Breast epithelium (tissue), 4 donors: ENCODE data around the gene CYP1B1. TPM values are rescaled to one million over a fixed set of nuclear protein-coding genes. Genes with fewer than 3 reads are reported as not detected.

ENCODE experiments used
- DNase-seq, 2 donors: peaks; one replicate each; pipeline ENCODE4 v3.0.0-alpha.2; 2019; ENCODE audit warnings: low spot score in 2 of 2
- H3K27ac ChIP-seq, 2 donors: fragments of 200-600 bp; sonication (generic) in 1 of 2; one replicate each; pipeline ENCODE4 v1.5.1; 2016 to 2019; ENCODE audit warnings: mild to moderate bottlenecking in 1 of 2
- H3K27me3 ChIP-seq, 2 donors: fragments of 200-600 bp; sonication (generic) in 1 of 2; one replicate each; pipeline versions ENCODE4 v1.5.1 to v1.6.0; 2017 to 2019; ENCODE audit warnings: control low read depth in 1 of 2, mild to moderate bottlenecking in 1 of 2
- H3K36me3 ChIP-seq: fragments of 200-600 bp; one replicate; pipeline ENCODE4 v1.5.1; 2019
- H3K4me1 ChIP-seq, 2 donors: fragments of 200-600 bp; sonication (generic); one replicate each; pipeline ENCODE4 v1.5.1; 2016 to 2019; ENCODE audit warnings: control low read depth in 1 of 2
- H3K4me3 ChIP-seq, 3 donors: fragments of 200-600 bp; sonication (generic); 1 replicate in 2 of 3; 2 replicates in 1 of 3; pipeline ENCODE4 v1.5.1; 2016 to 2019; ENCODE audit warnings: mild to moderate bottlenecking in 3 of 3, moderate library complexity in 2 of 3
- H3K9me3 ChIP-seq, 2 donors: fragments of 200-600 bp; sonication (generic) in 1 of 2; one replicate each; pipeline ENCODE4 v1.5.1; 2016 to 2019; ENCODE audit warnings: control low read depth in 1 of 2
- POLR2A ChIP-seq: fragments of 450-650 bp; IDR thresholded peaks from one replicate; pipeline ENCODE4 v1.6.1; 2016; ENCODE audit warnings: antibody characterized with exemption, mild to moderate bottlenecking, moderate library complexity
- POLR2AphosphoS5 ChIP-seq, 3 donors: sonication (generic); formaldehyde crosslinking; IDR thresholded peaks; one replicate each; pipeline ENCODE4 v1.6.1; 2017; ENCODE audit warnings: antibody characterized with exemption in 3 of 3
- intact Hi-C: fragments of 100-400 bp; cut with DNase I; formaldehyde crosslinking; loops from one replicate; pipeline ENCODE4 v1.15.1; 2023; ENCODE audit warnings: low total_unique reads
- total RNA-seq, 3 donors: library from RNA; depleted of rRNA; stranded (reverse); fragments of >200 nt; gene quantifications; one replicate each; pipeline ENCODE4 v1.1.0, GENCODE V29; 2016
- TF ChIP-seq, protein P1 (sequence below), 3 donors: fragments of 450-650 bp; IDR thresholded peaks; one replicate each; pipeline ENCODE4 v1.5.1; 2016 to 2017; ENCODE audit warnings: antibody characterized with exemption in 3 of 3, mild to moderate bottlenecking in 3 of 3, moderate library complexity in 3 of 3

CYP1B1 gene
- total RNA-seq, 3 donors from 2014 or later = 32.9 to 166 (median 39.0) TPM

DNA sequence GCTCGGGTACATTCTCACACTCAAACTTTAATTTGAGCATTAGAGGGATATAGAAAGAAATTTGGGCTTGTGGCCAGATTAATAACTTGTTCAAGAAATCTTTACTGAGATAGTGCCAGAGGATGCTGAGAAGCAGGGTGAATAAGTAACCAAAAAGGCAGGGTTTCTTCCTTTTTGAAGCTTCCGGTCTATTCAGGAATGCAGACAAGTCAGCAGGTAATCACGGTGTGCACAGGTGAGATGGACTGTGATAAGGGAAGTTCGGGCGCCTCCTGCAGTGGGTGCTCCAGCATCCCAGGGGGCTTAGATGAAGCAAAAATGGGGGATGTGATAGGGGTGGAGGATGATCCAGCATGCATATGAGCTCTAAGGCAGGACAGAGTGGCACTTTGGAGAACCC, 44.9 kb upstream of the CYP1B1 start:
- no peak for DNase-seq
- no peaks in the 10 kb centered on the region for H3K36me3 ChIP-seq
- no peak overlapping the region for H3K27ac ChIP-seq
- no peak overlapping the region for H3K4me3 ChIP-seq
- no peaks in the 10 kb centered on the region for H3K9me3 ChIP-seq
- H3K4me1 ChIP-seq = no peaks in the 10 kb centered on the region
- TF ChIP-seq POLR2AphosphoS5 (IDR thresholded peaks at IDR 0.05) (no peak), POLR2A (no peak)
- TF ChIP-seq, protein P1, sequence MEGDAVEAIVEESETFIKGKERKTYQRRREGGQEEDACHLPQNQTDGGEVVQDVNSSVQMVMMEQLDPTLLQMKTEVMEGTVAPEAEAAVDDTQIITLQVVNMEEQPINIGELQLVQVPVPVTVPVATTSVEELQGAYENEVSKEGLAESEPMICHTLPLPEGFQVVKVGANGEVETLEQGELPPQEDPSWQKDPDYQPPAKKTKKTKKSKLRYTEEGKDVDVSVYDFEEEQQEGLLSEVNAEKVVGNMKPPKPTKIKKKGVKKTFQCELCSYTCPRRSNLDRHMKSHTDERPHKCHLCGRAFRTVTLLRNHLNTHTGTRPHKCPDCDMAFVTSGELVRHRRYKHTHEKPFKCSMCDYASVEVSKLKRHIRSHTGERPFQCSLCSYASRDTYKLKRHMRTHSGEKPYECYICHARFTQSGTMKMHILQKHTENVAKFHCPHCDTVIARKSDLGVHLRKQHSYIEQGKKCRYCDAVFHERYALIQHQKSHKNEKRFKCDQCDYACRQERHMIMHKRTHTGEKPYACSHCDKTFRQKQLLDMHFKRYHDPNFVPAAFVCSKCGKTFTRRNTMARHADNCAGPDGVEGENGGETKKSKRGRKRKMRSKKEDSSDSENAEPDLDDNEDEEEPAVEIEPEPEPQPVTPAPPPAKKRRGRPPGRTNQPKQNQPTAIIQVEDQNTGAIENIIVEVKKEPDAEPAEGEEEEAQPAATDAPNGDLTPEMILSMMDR (IDR thresholded peaks at IDR 0.05) = no peak
- no peaks in the 10 kb centered on the region for H3K27me3 ChIP-seq
- intact Hi-C loops = loop anchor here (2.0 to 10.0 kb wide), 2 partner anchors 54 to 506 kb away; no protein-coding TSS in a partner anchor

DNA sequence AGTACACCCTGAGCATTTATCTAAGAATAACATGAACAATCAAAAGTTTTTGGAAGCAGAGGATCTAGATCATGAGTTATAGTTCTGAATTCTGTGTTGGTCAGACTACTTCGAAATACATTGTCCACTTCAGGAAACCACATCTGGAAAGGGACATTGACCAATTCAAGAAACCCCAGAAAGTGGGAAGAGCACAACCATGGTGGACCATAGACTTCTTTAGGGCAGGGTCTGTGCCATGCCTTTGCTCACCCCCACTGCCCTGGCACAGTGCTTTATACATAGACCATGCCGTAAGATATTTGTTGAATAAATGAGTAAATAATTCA, 44.3 kb upstream of the CYP1B1 start:
- Histone ChIP-seq H3K4me3 (no peak overlapping the region), H3K36me3 (no peaks in the 10 kb centered on the region), H3K27ac (peak overlapping the region in 1 of 2 donors; percentile 80), H3K4me1 (no peaks in the 10 kb centered on the region), H3K27me3 (no peaks in the 10 kb centered on the region), H3K9me3 (no peaks in the 10 kb centered on the region)
- intact Hi-C loops = loop anchor here (2.0 to 10.0 kb wide), 2 partner anchors 55 to 505 kb away; no protein-coding TSS in a partner anchor
- DNase-seq = no peak
- TF ChIP-seq, protein P1 (IDR thresholded peaks at IDR 0.05) = no peak
- TF ChIP-seq POLR2AphosphoS5 (IDR thresholded peaks at IDR 0.05) (no peak), POLR2A (no peak)

DNA sequence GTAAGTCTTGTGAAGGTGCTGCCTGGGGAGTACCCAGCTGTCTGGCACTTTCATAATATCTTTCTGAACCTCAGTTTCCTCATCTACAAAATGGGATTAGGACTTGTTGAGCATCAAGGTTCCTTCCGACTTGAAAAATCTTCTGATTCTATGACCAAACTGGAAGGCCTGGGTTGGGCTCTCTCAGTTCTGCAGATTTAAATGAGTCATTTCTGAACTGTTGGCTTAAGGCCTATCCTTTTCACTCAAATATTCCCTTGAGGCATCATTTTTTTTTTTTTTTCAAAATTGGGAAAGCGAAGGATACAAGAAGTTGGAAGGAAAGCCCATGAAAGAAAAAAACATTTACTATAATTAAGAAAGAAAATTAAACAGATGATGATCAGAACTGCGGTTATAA, 40.8 kb upstream of the CYP1B1 start:
- Histone ChIP-seq H3K4me3 (no peak overlapping the region), H3K36me3 (no peaks in the 10 kb centered on the region), H3K4me1 (no peaks in the 10 kb centered on the region), H3K27me3 (no peaks in the 10 kb centered on the region), H3K27ac (peak overlapping the region; percentile 21 to 44), H3K9me3 (no peaks in the 10 kb centered on the region)
- intact Hi-C loops = no loop called here
- DNase-seq = no peak
- TF ChIP-seq POLR2A (no peak), POLR2AphosphoS5 (IDR thresholded peaks at IDR 0.05) (no peak)
- TF ChIP-seq, protein P1 (IDR thresholded peaks at IDR 0.05) = no peak

DNA sequence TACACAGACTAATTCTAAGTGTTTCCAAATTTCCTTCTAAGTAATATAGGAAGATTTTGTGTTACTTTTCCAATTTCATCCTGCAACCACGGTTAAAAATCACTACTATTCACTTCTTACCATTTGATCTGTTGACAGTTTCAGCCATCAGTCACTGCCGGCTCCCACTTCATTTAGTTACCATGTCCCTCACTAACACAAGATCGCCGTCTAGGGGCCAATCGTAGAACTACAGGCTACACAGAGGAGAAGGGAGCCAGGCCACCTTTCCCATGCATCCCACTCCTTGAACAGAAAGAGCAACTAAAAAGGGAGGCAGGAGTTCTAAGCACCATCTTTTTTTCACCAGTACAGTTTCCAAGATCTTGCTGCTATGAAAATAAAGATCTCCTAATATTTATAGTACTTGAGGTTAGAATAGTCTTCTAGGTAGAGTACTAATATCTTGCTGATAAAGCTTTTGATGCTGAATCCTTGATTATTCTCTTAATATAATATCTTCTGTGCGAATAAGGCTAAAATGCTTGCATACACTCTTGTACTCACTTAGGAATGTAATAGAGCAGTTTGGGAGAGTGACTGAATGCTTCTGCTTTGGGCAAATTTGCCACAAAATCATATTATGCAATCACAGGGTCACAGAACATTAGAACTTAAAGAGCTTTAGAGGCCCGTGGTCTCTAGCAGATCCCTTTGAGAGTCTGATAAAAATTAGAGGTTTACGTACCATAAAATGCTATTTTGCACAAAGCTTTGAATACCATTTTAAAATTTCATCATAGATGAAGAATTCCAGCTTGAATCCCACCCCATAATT, 39.5 kb upstream of the CYP1B1 start:
- Histone ChIP-seq H3K36me3 (no peaks in the 10 kb centered on the region), H3K27me3 (no peaks in the 10 kb centered on the region), H3K4me3 (no peak overlapping the region), H3K27ac (peak overlapping the region in 1 of 2 donors; percentile 56), H3K4me1 (no peaks in the 10 kb centered on the region), H3K9me3 (no peaks in the 10 kb centered on the region)
- intact Hi-C loops = no loop called here
- DNase-seq = peak; percentile 67 to 74
- TF ChIP-seq, protein P1 (IDR thresholded peaks at IDR 0.05) = peak; percentile 67 to 85 (median 77)
- TF ChIP-seq POLR2AphosphoS5 (IDR thresholded peaks at IDR 0.05) = no peak
- TF ChIP-seq POLR2A = no peak

DNA sequence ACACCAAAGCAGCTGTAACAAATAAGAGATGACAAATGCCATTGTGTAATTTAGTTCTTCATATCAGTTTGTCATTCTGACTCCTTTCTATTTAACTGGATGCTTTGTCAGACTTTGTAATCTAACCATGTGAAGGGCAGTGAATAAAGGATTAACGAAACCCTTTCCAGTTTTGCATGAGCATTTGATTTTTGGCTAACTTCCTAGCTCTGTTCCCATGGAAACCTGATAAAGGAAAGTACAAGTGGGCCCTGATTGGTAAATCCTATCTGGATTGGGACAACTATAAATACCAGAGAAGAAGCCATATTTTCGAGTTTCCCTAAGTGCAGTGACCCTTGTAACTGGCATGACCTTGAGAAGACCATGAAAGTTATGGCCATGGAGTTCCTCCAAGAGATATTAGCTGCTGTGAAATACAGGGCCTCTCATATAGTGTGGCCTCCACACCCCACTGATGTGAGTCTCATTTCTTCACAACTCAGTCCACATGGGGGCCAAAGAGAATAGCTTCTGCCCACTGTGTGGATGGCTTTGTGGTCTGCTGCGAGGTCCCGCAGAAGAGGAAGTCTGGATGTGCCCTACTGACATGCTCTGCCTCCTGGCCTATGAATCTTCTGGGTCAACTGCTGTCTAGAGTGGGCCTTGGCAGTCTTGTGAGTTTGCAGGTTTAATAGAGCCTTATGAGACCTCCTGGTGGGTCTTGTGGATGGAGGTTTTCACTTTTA, 38.2 kb upstream of the CYP1B1 start:
- Histone ChIP-seq H3K4me3 (no peak overlapping the region), H3K36me3 (no peaks in the 10 kb centered on the region), H3K27ac (no peak overlapping the region), H3K4me1 (no peaks in the 10 kb centered on the region), H3K27me3 (no peaks in the 10 kb centered on the region), H3K9me3 (no peaks in the 10 kb centered on the region)
- no peak for TF ChIP-seq POLR2AphosphoS5 (IDR thresholded peaks at IDR 0.05)
- DNase-seq = no peak
- intact Hi-C loops = no loop called here
